Measurements from ENCODE around the gene STX1A. TPM values are rescaled to one million over a fixed set of nuclear protein-coding genes. Genes with fewer than 3 reads are reported as not detected.

The STX1A gene
- total and polyA plus RNA-seq, 11 donors: 1.1 to 3.6 (median 1.7) TPM

DNA sequence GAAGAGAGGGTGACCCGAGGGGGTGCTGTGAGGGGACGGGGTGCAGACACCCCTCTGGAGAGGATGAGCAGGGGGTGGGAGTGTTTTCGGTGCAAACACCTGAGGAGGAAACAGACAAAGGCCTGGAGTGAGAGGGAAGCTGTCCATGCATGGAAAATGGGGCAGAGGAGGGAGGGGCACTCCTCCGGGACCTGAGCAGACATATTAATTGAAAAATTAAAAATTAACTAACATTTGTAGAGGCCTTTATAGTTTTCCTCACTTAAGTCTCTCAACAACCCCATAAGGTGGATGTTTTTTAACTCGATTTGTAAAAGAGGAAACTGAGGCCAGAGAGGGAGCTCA lies 50.6 kb downstream of the STX1A start:
- no peak for ATAC-seq
- no peak for DNase-seq
- intact Hi-C loops (cut with DNase I): loop anchor here in 9 of 10 donors (5.0 to 10.0 kb wide), 5 partner anchors 48 to 68 kb away; partner anchors contain the start of genes STX1A (in 2 of the 9) and ABHD11 (in 1 of the 9)
- Histone ChIP-seq H3K27ac (no peak overlapping the region), H3K4me1 (peaks cover 0 to 20% (median 8%) of the 10 kb centered on the region in 12 donors), H3K27me3 (no peaks in the 10 kb centered on the region), H3K36me3 (peaks cover 0 to 3% (median 0%) of the 10 kb centered on the region in 9 donors), H3K9me3 (no peaks in the 10 kb centered on the region), H3K4me3 (peak overlapping the region in 10 of 12 donors; percentile 51 to 97 (median 62))
- 30 to 38% (median 33%) methylated on average over 5 of the region's 5 CpGs for WGBS, 4 donors
- TF ChIP-seq POLR2A (IDR thresholded peaks at IDR 0.05): no peak
- TF ChIP-seq, protein P1, sequence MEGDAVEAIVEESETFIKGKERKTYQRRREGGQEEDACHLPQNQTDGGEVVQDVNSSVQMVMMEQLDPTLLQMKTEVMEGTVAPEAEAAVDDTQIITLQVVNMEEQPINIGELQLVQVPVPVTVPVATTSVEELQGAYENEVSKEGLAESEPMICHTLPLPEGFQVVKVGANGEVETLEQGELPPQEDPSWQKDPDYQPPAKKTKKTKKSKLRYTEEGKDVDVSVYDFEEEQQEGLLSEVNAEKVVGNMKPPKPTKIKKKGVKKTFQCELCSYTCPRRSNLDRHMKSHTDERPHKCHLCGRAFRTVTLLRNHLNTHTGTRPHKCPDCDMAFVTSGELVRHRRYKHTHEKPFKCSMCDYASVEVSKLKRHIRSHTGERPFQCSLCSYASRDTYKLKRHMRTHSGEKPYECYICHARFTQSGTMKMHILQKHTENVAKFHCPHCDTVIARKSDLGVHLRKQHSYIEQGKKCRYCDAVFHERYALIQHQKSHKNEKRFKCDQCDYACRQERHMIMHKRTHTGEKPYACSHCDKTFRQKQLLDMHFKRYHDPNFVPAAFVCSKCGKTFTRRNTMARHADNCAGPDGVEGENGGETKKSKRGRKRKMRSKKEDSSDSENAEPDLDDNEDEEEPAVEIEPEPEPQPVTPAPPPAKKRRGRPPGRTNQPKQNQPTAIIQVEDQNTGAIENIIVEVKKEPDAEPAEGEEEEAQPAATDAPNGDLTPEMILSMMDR (IDR thresholded peaks at IDR 0.05): no peak

DNA sequence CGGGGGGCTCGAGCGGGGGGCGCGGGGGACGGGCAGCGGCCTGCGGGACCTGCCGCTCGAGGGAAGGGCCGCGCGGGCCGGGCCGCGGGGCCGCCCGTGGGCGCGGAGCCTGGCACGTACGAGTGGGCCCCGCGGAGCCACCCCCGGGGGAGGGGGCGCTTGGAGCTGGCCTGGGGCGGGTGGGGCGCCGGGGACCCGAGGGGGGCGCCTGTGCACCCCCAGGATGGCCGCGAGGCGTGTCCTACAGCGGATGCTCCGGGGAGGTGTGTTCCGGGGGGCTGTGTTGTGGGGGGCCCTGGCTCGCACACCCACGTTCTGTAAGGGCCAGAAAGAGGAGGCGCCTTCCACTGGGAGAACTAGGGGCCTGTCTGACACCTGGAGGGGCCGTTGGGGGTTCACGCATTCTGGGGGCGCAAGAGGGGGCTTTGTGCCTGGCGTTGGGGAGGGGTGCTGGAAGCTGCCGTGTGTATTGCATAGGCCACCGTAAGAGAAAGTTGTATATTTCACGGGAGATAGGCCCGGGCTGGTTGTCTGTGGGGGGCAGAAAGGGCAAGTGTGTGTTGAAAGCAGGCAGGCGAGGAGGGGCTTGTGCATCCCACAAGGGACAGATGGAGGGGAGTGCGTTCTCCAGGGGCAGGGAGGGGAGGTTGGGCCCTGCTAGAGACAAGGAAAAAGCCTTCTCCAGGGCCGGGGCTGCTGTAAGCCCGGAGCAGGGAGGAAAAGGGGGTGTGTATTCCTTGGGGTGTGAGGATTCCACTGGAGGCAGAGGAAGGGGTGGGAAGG lies 51.2 kb downstream of the STX1A start:
- Histone ChIP-seq H3K4me1 (peaks cover 0 to 20% (median 8%) of the 10 kb centered on the region in 12 donors), H3K36me3 (peaks cover 0 to 3% (median 0%) of the 10 kb centered on the region in 9 donors), H3K9me3 (peaks cover 0 to 2% (median 0%) of the 10 kb centered on the region in 12 donors), H3K27me3 (no peaks in the 10 kb centered on the region), H3K27ac (peak overlapping the region in 3 of 12 donors; percentile 3 to 41 (median 19)), H3K4me3 (peak overlapping the region; percentile 34 to 97 (median 60))
- ATAC-seq (no peak), DNase-seq (peak in 1 of 5 donors; percentile 54)
- 1 to 3% (median 2%) methylated on average over 19 to 52 of the region's 52 CpGs for WGBS, 4 donors
- intact Hi-C loops (cut with DNase I): loop anchor here in 9 of 10 donors (5.0 to 10.0 kb wide), 5 partner anchors 49 to 69 kb away; partner anchors contain the start of genes STX1A (in 2 of the 9) and ABHD11 (in 1 of the 9)
- TF ChIP-seq, protein P1 (IDR thresholded peaks at IDR 0.05): no peak

DNA sequence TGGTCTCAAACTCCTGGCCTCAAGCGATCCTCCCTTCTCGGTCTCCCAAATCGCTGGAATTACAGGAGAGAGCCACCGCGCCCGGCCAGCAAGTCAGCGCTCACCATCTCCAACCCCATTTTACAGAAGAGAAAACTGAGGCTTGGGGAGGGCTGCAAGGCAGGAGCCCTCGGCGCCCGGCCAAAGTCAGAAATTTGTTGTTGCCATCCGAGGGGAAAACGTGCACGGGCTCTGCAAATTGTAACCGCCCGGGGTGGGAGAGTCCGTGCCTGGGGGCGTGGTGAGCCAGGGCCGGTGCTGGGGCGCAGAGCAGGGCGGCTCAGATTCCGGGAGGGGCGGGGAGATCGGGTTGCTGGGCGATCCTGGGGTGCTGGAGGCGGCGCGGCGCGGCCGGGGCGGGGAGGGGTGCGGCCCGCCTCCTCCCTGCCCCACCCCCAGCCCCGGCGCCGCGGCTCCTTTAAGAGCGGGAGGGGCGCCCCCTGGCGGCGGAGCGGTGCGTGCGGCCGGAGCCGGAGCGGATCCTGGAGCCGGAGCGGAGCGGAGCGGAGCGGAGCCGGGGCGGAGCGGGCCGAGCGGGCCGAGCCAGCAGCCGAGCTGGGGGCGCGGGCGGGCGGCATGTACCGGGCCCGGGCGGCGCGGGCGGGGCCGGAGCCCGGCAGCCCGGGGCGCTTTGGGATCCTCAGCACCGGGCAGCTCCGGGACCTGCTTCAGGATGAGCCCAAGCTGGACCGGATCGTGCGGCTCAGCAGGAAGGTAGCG lies 51.9 kb downstream of the STX1A start, which contains the start of gene VPS37D:
Gene VPS37D, plus strand, starts transcription at position 488 of the 759 bp plus-strand sequence. Its CDS starts 128 bp downstream, at position 616.
- 2 to 11% (median 4%) methylated on average over 23 to 79 of the region's 79 CpGs for WGBS, 4 donors
- H3K36me3 ChIP-seq: peaks cover 0 to 3% (median 0%) of the 10 kb centered on the region in 9 donors
- intact Hi-C loops (cut with DNase I): loop anchor here in 9 of 10 donors (2.0 to 10.0 kb wide), 6 partner anchors 50 to 70 kb away; partner anchors contain the start of genes STX1A (in 2 of the 9) and ABHD11 (in 1 of the 9)
- peaks cover 0 to 20% (median 8%) of the 10 kb centered on the region in 12 donors for H3K4me1 ChIP-seq
- TF ChIP-seq, protein P1 (IDR thresholded peaks at IDR 0.05): peak; percentile 31 to 97 (median 79)
- TF ChIP-seq POLR2A (IDR thresholded peaks at IDR 0.05): peak in 1 of 2 donors; percentile 19
- DNase-seq (peak; percentile 89 to 96 (median 90)), ATAC-seq (peak; percentile 60 to 95 (median 94))
- peaks cover 0 to 9% (median 0%) of the 10 kb centered on the region in 12 donors for H3K9me3 ChIP-seq
- H3K27me3 ChIP-seq: no peaks in the 10 kb centered on the region
- H3K4me3 ChIP-seq: peak within 1 kb of the TSS; percentile 34 to 97 (median 60)
- peak within 1 kb of the TSS in 3 of 12 donors; percentile 3 to 41 (median 19) for H3K27ac ChIP-seq

Measured in heart left ventricle (tissue), 16 donors.